Stimulated activated CD4-positive, alpha-beta T cell treated with anti-CD3 and anti-CD28 coated beads, Interleukin-12 subunit alpha, Interleukin-12 subunit beta, amount 100 ng/mL, for 4 hours (primary cell): ENCODE measurements around the gene SCN2A.

ENCODE experiments used
- DNase-seq: peaks from one replicate; pipeline ENCODE4 v3.0.0-alpha.2; 2020

SCN2A gene

DNA sequence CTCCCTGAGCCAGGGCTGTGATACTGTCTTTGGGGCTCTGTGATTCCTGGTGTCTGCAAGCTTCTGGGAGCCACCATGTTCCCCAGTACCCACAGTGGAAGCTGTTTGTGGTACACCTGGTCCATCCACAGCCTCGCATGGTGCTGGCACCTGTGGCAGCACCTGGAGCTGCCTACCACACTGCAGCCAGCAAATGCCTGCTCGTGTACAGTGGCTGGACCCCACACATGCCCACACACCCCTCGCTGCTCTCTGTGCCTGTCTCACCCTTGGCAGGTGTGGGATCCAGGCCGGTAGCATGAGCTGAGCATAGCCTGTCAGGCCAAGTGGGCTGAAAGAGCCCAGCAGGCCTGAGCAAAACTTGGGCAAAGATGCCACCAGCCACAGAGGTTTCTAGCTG is 188.5 kb downstream of the SCN2A start:
- DNase-seq, result no peak

- no peak for DNase-seq
These were observed 189.7 kb downstream of the SCN2A start for GRCh38 chr2:165428926-165429325.

GRCh38 chr2:165431014-165431413 is 191.8 kb downstream of the SCN2A start:
- no peak for DNase-seq

- no peak for DNase-seq
These were observed 193.2 kb downstream of the SCN2A start for GRCh38 chr2:165432234-165432966.

DNA sequence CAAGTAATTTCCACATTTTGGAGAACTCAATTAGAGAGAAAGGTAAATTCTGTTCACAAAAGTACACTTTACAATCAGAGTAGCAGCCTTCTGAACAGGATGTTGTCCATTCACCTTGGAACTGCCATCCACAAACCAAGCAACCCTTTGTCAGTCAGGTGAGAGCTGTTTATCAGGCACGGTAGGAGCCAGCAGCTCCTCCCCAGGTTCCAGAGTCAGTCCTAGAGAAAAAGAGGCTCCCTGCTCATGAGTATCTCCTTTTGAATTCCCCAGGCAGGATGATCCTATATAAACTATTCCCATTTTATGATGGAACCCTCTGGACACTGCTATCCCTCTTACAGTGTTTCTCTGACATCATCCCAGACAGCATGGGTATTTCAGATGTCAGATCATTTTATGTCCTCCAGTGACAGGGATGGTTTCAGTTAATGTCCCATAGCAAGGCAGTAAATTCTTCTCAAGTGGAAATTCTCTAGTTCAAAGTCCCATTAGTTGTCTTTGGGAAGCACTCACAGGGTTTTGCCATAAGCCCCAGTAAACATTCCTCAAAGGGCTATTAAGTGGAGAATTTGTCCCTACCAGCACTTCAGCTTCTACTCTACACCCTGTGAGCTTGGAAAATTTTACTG is 195.8 kb downstream of the SCN2A start:
- DNase-seq, result no peak

- DNase-seq, result no peak
These were observed 196.4 kb downstream of the SCN2A start for GRCh38 chr2:165435611-165436010.

DNA sequence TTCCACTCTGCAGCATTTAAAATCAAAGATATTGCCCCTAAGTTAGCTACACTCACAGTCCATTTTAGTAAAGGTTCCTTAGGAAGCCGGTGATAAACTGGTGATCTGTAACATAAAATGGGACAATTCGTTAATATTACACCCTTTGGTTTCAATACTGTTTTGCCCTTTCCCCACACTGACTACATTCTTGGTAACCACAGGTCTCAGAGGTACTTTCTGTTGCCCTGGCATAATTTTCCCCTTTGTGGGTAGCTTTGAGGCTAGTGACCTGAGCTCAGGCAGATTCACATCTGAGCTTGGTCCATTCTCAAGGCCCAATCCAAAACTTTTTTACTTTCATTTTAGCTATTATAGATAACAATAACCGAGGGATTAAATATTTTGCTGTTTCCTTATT is 197.3 kb downstream of the SCN2A start:
- no peak for DNase-seq

- DNase-seq, result no peak
These were observed 201.2 kb downstream of the SCN2A start for GRCh38 chr2:165440367-165440766.
